ENCODE data around the gene RPL13A. TPM values are rescaled to one million over a fixed set of nuclear protein-coding genes. Genes with fewer than 3 reads are reported as not detected.
A peak's percentile ranks its signal among the peaks of the same experiment; 100 is the strongest.

Gene RPL13A
- total and polyA plus RNA-seq, 9 of the 15 experiments (the other 6 are each of a cell fraction or from before 2014, with no cell fraction given) = 1,744 to 5,482 (median 2,949) TPM

DNA sequence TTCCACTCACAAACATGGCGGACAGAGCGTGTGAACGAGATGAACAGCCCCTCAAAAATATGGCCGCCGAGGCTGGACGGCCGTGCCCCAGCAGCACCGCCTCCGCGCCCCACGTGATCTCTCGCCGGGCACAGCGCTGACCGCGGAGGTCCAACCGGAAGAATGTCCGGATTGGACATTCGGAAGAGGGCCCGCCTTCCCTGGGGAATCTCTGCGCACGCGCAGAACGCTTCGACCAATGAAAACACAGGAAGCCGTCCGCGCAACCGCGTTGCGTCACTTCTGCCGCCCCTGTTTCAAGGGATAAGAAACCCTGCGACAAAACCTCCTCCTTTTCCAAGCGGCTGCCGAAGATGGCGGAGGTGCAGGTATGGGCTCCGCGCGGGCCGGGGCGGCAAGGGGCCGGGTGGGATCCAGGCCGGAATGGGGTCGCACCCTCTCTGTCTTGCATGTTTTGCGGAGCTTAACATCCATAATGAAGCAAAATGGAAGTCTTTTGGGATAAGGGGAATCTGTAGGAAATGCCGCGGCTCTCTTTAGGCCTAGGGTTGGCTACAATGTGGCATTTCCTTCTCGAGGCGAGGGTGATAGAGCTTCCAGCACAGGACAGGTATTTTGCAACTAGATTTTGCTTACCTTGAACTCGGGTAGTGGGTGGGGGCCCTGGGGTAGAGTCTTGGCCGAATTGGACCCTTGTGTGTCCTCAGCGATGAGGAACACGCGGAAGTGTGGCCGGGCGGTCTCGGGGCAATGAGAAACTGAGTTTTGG, at the start of gene RPL13A (continued):
- TF ChIP-seq, protein P1, sequence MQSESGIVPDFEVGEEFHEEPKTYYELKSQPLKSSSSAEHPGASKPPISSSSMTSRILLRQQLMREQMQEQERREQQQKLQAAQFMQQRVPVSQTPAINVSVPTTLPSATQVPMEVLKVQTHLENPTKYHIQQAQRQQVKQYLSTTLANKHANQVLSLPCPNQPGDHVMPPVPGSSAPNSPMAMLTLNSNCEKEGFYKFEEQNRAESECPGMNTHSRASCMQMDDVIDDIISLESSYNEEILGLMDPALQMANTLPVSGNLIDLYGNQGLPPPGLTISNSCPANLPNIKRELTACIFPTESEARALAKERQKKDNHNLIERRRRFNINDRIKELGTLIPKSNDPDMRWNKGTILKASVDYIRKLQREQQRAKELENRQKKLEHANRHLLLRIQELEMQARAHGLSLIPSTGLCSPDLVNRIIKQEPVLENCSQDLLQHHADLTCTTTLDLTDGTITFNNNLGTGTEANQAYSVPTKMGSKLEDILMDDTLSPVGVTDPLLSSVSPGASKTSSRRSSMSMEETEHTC (IDR thresholded peaks at IDR 0.05) = peak; percentile 69; the same call in 1 of the 2 replicates
- TF ChIP-seq ARID1B (IDR thresholded peaks at IDR 0.05) (no peak), ZNF830 (CRISPR knock-in tag; IDR thresholded peaks at IDR 0.05) (0 out of 2 replicates have a peak, but pooled peaks have one; percentile 76), ADNP (tag; IDR thresholded peaks at IDR 0.05) (no peak), FOXM1 (IDR thresholded peaks at IDR 0.05; ENCODE audit: low read depth) (0 out of 2 replicates have a peak, but pooled peaks have one; percentile 19), FOXM1 (CRISPR knock-in tag; IDR thresholded peaks at IDR 0.05; ENCODE audit: low read depth) (no peak), PML (IDR thresholded peaks at IDR 0.05; ENCODE audit: low read length) (peak; percentile 94), ZNF347 (CRISPR knock-in tag; IDR thresholded peaks at IDR 0.05; ENCODE audit: low read depth) (no peak), BRF1 (IDR thresholded peaks at IDR 0.05; ENCODE audit: borderline replicate concordance, extremely low read depth, insufficient read length) (no peak), ZNF224 (CRISPR knock-in tag; IDR thresholded peaks at IDR 0.05) (no peak), MTA1 (IDR thresholded peaks at IDR 0.05; ENCODE audit: borderline replicate concordance) (peak; percentile 93), RFX7 (CRISPR knock-in tag; IDR thresholded peaks at IDR 0.05) (no peak), ZNF699 (CRISPR knock-in tag; IDR thresholded peaks at IDR 0.05; ENCODE audit: insufficient replicate concordance) (no peak), ZNF140 (CRISPR knock-in tag; IDR thresholded peaks at IDR 0.05) (no peak), SP2 (IDR thresholded peaks at IDR 0.05; ENCODE audit: extremely low read depth, low read depth, low read length, poor library complexity, severe bottlenecking) (peak; percentile 75), FUS (optimal IDR thresholded peaks at IDR 0.05; ENCODE audit: low read depth, low read length) (no peak), ZNF239 (CRISPR knock-in tag; IDR thresholded peaks at IDR 0.05) (no peak), TOE1 (IDR thresholded peaks at IDR 0.05; ENCODE audit: borderline replicate concordance) (peak; percentile 95), TOE1 (CRISPR knock-in tag; IDR thresholded peaks at IDR 0.05; ENCODE audit: borderline replicate concordance, low read depth) (peak; percentile 93), MAZ (CRISPR knock-in tag; conservative IDR thresholded peaks at IDR 0.05 in 1 of 2, IDR thresholded peaks at IDR 0.05 in 1 of 2) (peak in 1 of 2 experiments; percentile 68; a peak in 2 of 4 replicates), SNIP1 (IDR thresholded peaks at IDR 0.05; ENCODE audit: low read depth) (no peak)
- TF ChIP-seq, protein P2, sequence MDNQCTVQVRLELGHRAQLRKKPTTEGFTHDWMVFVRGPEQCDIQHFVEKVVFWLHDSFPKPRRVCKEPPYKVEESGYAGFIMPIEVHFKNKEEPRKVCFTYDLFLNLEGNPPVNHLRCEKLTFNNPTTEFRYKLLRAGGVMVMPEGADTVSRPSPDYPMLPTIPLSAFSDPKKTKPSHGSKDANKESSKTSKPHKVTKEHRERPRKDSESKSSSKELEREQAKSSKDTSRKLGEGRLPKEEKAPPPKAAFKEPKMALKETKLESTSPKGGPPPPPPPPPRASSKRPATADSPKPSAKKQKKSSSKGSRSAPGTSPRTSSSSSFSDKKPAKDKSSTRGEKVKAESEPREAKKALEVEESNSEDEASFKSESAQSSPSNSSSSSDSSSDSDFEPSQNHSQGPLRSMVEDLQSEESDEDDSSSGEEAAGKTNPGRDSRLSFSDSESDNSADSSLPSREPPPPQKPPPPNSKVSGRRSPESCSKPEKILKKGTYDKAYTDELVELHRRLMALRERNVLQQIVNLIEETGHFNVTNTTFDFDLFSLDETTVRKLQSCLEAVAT (IDR thresholded peaks at IDR 0.05) = peak; percentile 87 to 93
- TF ChIP-seq, protein P3, sequence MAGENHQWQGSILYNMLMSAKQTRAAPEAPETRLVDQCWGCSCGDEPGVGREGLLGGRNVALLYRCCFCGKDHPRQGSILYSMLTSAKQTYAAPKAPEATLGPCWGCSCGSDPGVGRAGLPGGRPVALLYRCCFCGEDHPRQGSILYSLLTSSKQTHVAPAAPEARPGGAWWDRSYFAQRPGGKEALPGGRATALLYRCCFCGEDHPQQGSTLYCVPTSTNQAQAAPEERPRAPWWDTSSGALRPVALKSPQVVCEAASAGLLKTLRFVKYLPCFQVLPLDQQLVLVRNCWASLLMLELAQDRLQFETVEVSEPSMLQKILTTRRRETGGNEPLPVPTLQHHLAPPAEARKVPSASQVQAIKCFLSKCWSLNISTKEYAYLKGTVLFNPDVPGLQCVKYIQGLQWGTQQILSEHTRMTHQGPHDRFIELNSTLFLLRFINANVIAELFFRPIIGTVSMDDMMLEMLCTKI (IDR thresholded peaks at IDR 0.05; ENCODE audit: partially characterized antibody) = no peak
- TF ChIP-seq, protein P4, sequence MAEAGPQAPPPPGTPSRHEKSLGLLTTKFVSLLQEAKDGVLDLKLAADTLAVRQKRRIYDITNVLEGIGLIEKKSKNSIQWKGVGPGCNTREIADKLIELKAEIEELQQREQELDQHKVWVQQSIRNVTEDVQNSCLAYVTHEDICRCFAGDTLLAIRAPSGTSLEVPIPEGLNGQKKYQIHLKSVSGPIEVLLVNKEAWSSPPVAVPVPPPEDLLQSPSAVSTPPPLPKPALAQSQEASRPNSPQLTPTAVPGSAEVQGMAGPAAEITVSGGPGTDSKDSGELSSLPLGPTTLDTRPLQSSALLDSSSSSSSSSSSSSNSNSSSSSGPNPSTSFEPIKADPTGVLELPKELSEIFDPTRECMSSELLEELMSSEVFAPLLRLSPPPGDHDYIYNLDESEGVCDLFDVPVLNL (CRISPR knock-in tag; IDR thresholded peaks at IDR 0.05; ENCODE audit: low read depth) = no peak
